ENCODE data around the gene CCDC187.
"Not testable (repeated sequence)": the region's sequence is repeated elsewhere in the genome, so short reads cannot be mapped to it uniquely, and the experiment has no call there.

The CCDC187 gene

GRCh38 chr9:136321561-136321960 lies 17.7 kb upstream of the CCDC187 start:
- no peak overlapping the region for H3K4me3 ChIP-seq (ENCODE audit: low read depth, low read length)
- no peak for TF ChIP-seq CTCF (IDR thresholded peaks at IDR 0.05; ENCODE audit: insufficient read depth, low read depth, low read length, missing control alignments)
- DNase-seq (ENCODE audit: low read depth) = no peak

DNA sequence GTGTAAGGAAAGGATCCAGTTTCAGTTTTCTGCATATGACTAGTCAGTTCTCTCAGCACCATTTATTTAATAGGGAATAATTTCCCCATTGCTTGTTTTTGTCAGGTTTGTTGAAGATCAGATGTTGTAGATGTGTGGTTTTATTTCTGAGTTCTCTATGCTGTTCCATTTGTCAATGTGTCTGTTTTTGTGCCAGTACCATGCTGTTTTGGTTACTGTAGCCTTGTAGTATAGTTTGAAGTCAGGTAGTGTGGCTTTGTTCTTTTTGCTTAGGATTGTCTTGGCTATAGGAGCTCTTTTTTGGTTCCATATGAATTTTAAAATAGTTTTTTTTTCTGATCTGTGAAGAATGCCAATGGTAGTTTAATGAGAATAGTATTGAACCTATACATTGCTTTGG lies 17.1 kb upstream of the CCDC187 start:
- not testable (repeated sequence) for DNase-seq (ENCODE audit: low read depth); H3K4me3 ChIP-seq (ENCODE audit: low read depth, low read length)

- not testable (repeated sequence) for H3K4me3 ChIP-seq (ENCODE audit: low read depth, low read length); DNase-seq (ENCODE audit: low read depth)
Observed at GRCh38 chr9:136319955-136320354, 16.1 kb upstream of the CCDC187 start.

GRCh38 chr9:136319244-136319643 lies 15.3 kb upstream of the CCDC187 start:
- not testable (repeated sequence) for DNase-seq (ENCODE audit: low read depth); H3K4me3 ChIP-seq (ENCODE audit: low read depth, low read length)

- TF ChIP-seq CTCF (IDR thresholded peaks at IDR 0.05; ENCODE audit: insufficient read depth, low read depth, low read length, missing control alignments) = no peak
- no peak for DNase-seq (ENCODE audit: low read depth)
- H3K4me3 ChIP-seq (ENCODE audit: low read depth, low read length) = no peak overlapping the region
Observed at GRCh38 chr9:136318776-136319241, 14.9 kb upstream of the CCDC187 start.

- H3K4me3 ChIP-seq (ENCODE audit: low read depth, low read length) = no peak overlapping the region
- DNase-seq (ENCODE audit: low read depth) = no peak
- no peak for TF ChIP-seq CTCF (IDR thresholded peaks at IDR 0.05; ENCODE audit: insufficient read depth, low read depth, low read length, missing control alignments)
Observed at GRCh38 chr9:136318111-136318775, 14.3 kb upstream of the CCDC187 start.

DNA sequence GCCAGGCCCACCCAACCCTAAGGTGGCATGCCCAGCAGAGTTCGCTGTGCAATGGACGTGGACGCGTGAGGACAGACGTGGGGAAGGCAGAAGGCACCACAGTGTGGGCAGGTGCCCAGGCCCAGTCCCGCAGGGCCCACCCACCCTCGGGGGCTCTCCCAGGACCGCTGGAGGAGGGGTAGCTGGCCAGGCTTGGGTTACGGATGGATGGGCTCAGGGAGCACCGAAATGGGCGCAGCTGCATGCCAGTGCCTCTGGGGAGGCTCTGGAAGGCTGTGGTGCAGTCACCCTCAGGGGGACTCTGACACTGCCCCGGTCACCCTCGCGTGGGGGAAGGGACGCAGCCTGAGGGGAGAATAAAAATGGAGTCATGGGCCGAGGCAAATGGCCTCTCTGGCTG lies 13.8 kb upstream of the CCDC187 start:
- no peak overlapping the region for H3K4me3 ChIP-seq (ENCODE audit: low read depth, low read length)
- no peak for DNase-seq (ENCODE audit: low read depth)
- no peak for TF ChIP-seq CTCF (IDR thresholded peaks at IDR 0.05; ENCODE audit: insufficient read depth, low read depth, low read length, missing control alignments)

- no peak for DNase-seq (ENCODE audit: low read depth)
- no peak for TF ChIP-seq CTCF (IDR thresholded peaks at IDR 0.05; ENCODE audit: insufficient read depth, low read depth, low read length, missing control alignments)
- H3K4me3 ChIP-seq (ENCODE audit: low read depth, low read length) = no peak overlapping the region
Observed at GRCh38 chr9:136316896-136317676, 13.2 kb upstream of the CCDC187 start.
